Heart left ventricle (tissue), 16 donors: ENCODE measurements around the gene DLK2. TPM values are rescaled to one million over a fixed set of nuclear protein-coding genes. Genes with fewer than 3 reads are reported as not detected.

Source experiments
- ATAC-seq, 4 donors: fragments of 200-7000 bp; cut with Tn5 transposase; one replicate each; pipeline ENCODE4 v1.9.1; 2020 to 2022; ENCODE audit warnings: moderate library complexity in 4 of 4, mild to moderate bottlenecking in 3 of 4, moderate number of reproducible peaks in 1 of 4
- DNase-seq, 5 donors: peaks; one replicate each; pipeline ENCODE4 v3.0.0-alpha.2; 2020
- H3K27ac ChIP-seq, 12 donors: fragments of 200-600 bp; sonication (generic) in 4 of 12; one replicate each; pipeline versions ENCODE4 v1.5.0 to v1.8.0; 2016 to 2022; ENCODE audit warnings: mild to moderate bottlenecking in 2 of 12
- H3K27me3 ChIP-seq, 9 donors: fragments of 200-600 bp; sonication (generic) in 2 of 9; one replicate each; pipeline versions ENCODE4 v1.5.1 to v1.8.0; 2016 to 2022; ENCODE audit warnings: mild to moderate bottlenecking in 3 of 9
- H3K36me3 ChIP-seq, 9 donors: fragments of 200-600 bp; sonication (generic) in 2 of 9; one replicate each; pipeline versions ENCODE4 v1.5.0 to v1.8.0; 2018 to 2022; ENCODE audit warnings: mild to moderate bottlenecking in 2 of 9
- H3K4me1 ChIP-seq, 12 donors: fragments of 200-600 bp; sonication (generic) in 4 of 12; one replicate each; pipeline versions ENCODE4 v1.5.0 to v1.8.0; 2016 to 2022; ENCODE audit warnings: mild to moderate bottlenecking in 3 of 12
- H3K4me3 ChIP-seq, 12 donors: fragments of 200-600 bp; sonication (generic) in 4 of 12; one replicate each; pipeline versions ENCODE4 v1.5.0 to v1.8.0; 2017 to 2022; ENCODE audit warnings: mild to moderate bottlenecking in 9 of 12, moderate library complexity in 4 of 12
- H3K9me3 ChIP-seq, 12 donors: fragments of 200-600 bp; sonication (generic) in 4 of 12; one replicate each; pipeline versions ENCODE4 v1.5.0 to v1.8.0; 2016 to 2022; ENCODE audit warnings: mild to moderate bottlenecking in 1 of 12
- POLR2A ChIP-seq, 2 donors: fragments of 450-650 bp; IDR thresholded peaks; one replicate each; pipeline ENCODE4 v1.6.1; 2017; ENCODE audit warnings: antibody characterized with exemption in 2 of 2, mild to moderate bottlenecking in 2 of 2, moderate library complexity in 2 of 2
- WGBS, 4 donors: extraction: QIAGEN DNeasy Blood & Tissue Kit in 2 of 4; methylation state at CpG; one replicate each; pipeline versions ENCODE4 v1.1.5 to v1.1.7; 2013 to 2018; 5-methylcytosine and 5-hydroxymethylcytosine counted together
- intact Hi-C, 10 donors: fragments of 100-400 bp; cut with DNase I; formaldehyde crosslinking; loops; one replicate each; pipeline versions ENCODE4 v1.11.1 to v1.14.2; 2022
- polyA plus RNA-seq, 2 donors: library from polyadenylated mRNA; stranded (reverse); fragments of 200-250 nt; gene quantifications; one replicate each; pipeline ENCODE4 v1.2.3, GENCODE V29; 2013
- total RNA-seq, 9 donors: library from RNA; depleted of rRNA in 2 of 9; stranded (reverse); fragments of >200 nt in 2 of 9; fragmentation: NEBNext Ultra II Directional in 3 of 9; extraction: Animal tissue kit (Norgen Biotek cat#: 25700) in 3 of 9; gene quantifications; one replicate each; pipeline versions ENCODE4 v1.1.0 to v1.2.4, GENCODE V29; 2016 to 2023
- TF ChIP-seq, protein P1 (sequence below), 12 donors: fragments of 200-600 bp; sonication (generic) in 4 of 12; IDR thresholded peaks; one replicate each; pipeline versions ENCODE4 v1.5.0 to v1.8.0; 2018 to 2022; ENCODE audit warnings: antibody characterized with exemption in 12 of 12, mild to moderate bottlenecking in 5 of 12
- donor health status: ischemic (EF 13 %, LVEDD 7.1; RV severe dilation, severe dysfunction).
- donor health status: healthy with polysubstance abuse.
- donor health status: DM: no; HTN: yes; CAD: no.
- donor health status: DM: no; HTN: no; CAD: no.
- donor health status: ischemic (EF 25% LVEDD 6.9; RV normal size, moderate dysfunction).
- donor health status: ischemic (EF 25% LVEDD 5.7; RV mildly dilated, moderate dysfunction).
- donor health status: healthy.
- donor health status: DM: yes; HTN: yes; CAD: no.
- donor health status: ischemic (EF 35%, LVEDD 5.7; RV mildly dilated, moderate dysfunction).
- donor health status: nonischemic (EF 11% LVEDD 7.7; RV severe dilation, severe dysfunction).
- donor health status: DM: yes; HTN: yes; CAD: no.
- donor health status: PGD.
- donor health status: ischemic (EF 29% LVEDD 5.4; RV normal size, mild dysfunction).
- donor health status: nonischemic (EF 23%, LVEDD 6.1; RV moderate dilation, normal function).

Gene DLK2
- total and polyA plus RNA-seq, 11 donors = 0.61 to 8.1 (median 2.7) TPM

DNA sequence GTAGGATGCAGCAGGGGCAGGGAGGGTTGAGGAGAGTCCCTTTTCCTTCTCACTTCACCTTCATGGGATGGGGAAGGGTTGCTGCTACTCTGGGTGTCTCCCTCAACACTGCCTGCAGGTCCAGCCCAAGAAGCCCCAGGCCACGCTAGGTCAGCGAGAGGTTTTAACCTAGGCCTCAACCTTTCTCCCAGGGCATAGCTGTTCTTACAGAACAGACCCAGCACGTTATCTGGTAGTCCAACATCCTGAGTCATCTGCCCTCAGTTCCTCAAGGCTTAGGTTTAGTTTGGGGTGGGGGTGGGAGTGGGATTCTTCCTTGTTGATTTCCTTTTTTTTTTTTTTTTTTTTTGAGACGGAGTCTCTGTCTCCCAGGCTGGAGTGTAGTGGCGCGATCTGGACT lies 39.0 kb upstream of the DLK2 start:
- DNase-seq (no peak), ATAC-seq (no peak)
- intact Hi-C loops = loop anchor here in 2 of 10 donors (2.0 to 10.0 kb wide), 2 partner anchors 40 to 110 kb away; partner anchors contain the start of gene DLK2 (in 1 of the 2)
- no peaks in the 10 kb centered on the region for H3K9me3 ChIP-seq
- H3K4me1 ChIP-seq = peaks cover 0 to 62% (median 37%) of the 10 kb centered on the region in 12 donors
- no peaks in the 10 kb centered on the region for H3K27me3 ChIP-seq
- no peak overlapping the region for H3K4me3 ChIP-seq
- peaks cover 0 to 20% (median 15%) of the 10 kb centered on the region in 9 donors for H3K36me3 ChIP-seq
- 92 to 97% (median 93%) methylated on average over 6 of the region's 6 CpGs for WGBS, 4 donors
- H3K27ac ChIP-seq = peak overlapping the region in 3 of 12 donors; percentile 14 to 86 (median 75)
- TF ChIP-seq POLR2A (IDR thresholded peaks at IDR 0.05) = no peak
- TF ChIP-seq, protein P1, sequence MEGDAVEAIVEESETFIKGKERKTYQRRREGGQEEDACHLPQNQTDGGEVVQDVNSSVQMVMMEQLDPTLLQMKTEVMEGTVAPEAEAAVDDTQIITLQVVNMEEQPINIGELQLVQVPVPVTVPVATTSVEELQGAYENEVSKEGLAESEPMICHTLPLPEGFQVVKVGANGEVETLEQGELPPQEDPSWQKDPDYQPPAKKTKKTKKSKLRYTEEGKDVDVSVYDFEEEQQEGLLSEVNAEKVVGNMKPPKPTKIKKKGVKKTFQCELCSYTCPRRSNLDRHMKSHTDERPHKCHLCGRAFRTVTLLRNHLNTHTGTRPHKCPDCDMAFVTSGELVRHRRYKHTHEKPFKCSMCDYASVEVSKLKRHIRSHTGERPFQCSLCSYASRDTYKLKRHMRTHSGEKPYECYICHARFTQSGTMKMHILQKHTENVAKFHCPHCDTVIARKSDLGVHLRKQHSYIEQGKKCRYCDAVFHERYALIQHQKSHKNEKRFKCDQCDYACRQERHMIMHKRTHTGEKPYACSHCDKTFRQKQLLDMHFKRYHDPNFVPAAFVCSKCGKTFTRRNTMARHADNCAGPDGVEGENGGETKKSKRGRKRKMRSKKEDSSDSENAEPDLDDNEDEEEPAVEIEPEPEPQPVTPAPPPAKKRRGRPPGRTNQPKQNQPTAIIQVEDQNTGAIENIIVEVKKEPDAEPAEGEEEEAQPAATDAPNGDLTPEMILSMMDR (IDR thresholded peaks at IDR 0.05) = no peak

DNA sequence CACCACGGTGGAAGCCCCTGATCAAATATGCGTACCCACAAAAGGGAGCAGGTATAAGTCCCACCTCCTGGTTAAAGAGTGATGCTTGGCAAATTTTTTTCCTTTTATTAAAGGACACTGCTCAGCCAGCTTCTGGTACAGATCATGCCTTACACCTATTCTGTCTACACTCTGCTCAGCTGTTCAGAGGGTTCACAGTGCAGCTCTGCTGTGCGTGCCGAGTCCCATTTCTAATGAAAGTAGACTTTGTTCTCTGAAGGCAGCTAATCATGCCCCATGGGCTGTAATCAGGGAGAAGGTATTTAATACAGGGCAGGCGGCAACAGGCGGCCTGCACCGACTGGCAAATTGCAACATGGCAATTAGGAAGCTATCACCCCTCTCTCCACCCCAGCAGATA lies 38.5 kb upstream of the DLK2 start:
- 68 to 76% (median 70%) methylated on average over 7 of the region's 7 CpGs for WGBS, 4 donors
- H3K9me3 ChIP-seq = no peaks in the 10 kb centered on the region
- intact Hi-C loops = loop anchor here in 2 of 10 donors (2.0 to 10.0 kb wide), 2 partner anchors 39 to 109 kb away; partner anchors contain the start of gene DLK2 (in 1 of the 2)
- no peak for TF ChIP-seq POLR2A (IDR thresholded peaks at IDR 0.05)
- TF ChIP-seq, protein P1 (IDR thresholded peaks at IDR 0.05) = no peak
- H3K27me3 ChIP-seq = no peaks in the 10 kb centered on the region
- no peak overlapping the region for H3K4me3 ChIP-seq
- no peak for ATAC-seq
- peaks cover 0 to 58% (median 35%) of the 10 kb centered on the region in 12 donors for H3K4me1 ChIP-seq
- H3K36me3 ChIP-seq = peaks cover 0 to 15% (median 10%) of the 10 kb centered on the region in 9 donors
- DNase-seq = no peak
- H3K27ac ChIP-seq = peak overlapping the region in 5 of 12 donors; percentile 14 to 86 (median 71)

DNA sequence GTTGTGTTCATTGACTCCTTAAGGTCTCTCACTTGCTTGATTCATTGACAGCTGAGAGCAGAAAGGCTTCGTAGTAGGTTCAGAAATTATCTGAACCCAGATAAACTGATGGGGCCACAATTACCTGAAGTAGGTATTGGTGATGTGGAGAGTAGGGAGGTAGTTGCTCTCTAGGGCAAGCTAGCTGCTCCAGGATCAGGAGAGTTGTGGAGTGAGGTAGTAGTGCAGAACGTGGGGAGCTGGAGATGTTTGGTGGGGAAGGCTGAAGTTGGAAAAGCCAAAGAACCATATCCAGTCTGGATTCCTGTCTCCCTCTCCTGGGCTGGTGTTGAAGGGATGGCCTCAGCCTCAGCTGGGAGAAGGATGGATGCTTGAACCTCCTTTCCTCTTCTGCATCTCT lies 37.9 kb upstream of the DLK2 start:
- H3K36me3 ChIP-seq = peaks cover 0 to 9% (median 4%) of the 10 kb centered on the region in 9 donors
- peaks cover 0 to 55% (median 32%) of the 10 kb centered on the region in 12 donors for H3K4me1 ChIP-seq
- DNase-seq (no peak), ATAC-seq (no peak)
- H3K27ac ChIP-seq = peak overlapping the region in 6 of 12 donors; percentile 14 to 86 (median 70)
- H3K27me3 ChIP-seq = no peaks in the 10 kb centered on the region
- 86 to 94% (median 91%) methylated on average over 2 of the region's 2 CpGs for WGBS, 4 donors
- TF ChIP-seq, protein P1 (IDR thresholded peaks at IDR 0.05) = no peak
- no peak for TF ChIP-seq POLR2A (IDR thresholded peaks at IDR 0.05)
- H3K9me3 ChIP-seq = no peaks in the 10 kb centered on the region
- H3K4me3 ChIP-seq = no peak overlapping the region
- intact Hi-C loops = loop anchor here in 1 of 10 donors (10.0 kb wide), 1 partner anchor 108 kb away; no protein-coding TSS in a partner anchor

DNA sequence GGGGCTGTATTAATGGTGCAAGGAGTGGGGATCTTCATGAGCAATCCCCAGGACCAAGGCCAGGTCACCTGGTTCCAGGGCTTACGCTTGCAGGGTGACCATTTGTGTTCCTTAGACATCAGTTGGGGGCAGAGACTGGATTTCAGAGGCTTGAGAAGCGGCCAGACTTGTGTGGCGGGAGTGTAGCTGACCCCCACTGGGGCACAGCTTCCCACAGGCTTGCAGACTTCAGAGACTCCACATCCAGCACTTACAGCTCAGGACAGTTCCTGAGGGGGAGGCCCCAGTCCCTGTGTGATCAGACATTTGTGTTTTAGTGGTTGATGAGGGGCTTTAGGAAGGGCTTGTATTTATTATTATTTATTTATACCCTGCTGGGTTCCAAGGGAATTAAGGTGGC lies 37.3 kb upstream of the DLK2 start:
- Histone ChIP-seq H3K4me3 (peak overlapping the region in 2 of 12 donors; percentile 4), H3K4me1 (peaks cover 0 to 55% (median 28%) of the 10 kb centered on the region in 12 donors), H3K36me3 (peaks cover 0 to 3% (median 0%) of the 10 kb centered on the region in 9 donors), H3K27me3 (no peaks in the 10 kb centered on the region), H3K9me3 (no peaks in the 10 kb centered on the region), H3K27ac (peak overlapping the region in 10 of 12 donors; percentile 42 to 86 (median 62))
- 13 to 58% (median 45%) methylated on average over 2 to 3 of the region's 3 CpGs for WGBS, 4 donors
- DNase-seq (no peak), ATAC-seq (peak in 3 of 4 donors; percentile 9 to 21 (median 14))
- TF ChIP-seq, protein P1 (IDR thresholded peaks at IDR 0.05) = no peak
- no peak for TF ChIP-seq POLR2A (IDR thresholded peaks at IDR 0.05)
- intact Hi-C loops = loop anchor here in 1 of 10 donors (10.0 kb wide), 1 partner anchor 108 kb away; no protein-coding TSS in a partner anchor
